Heart left ventricle (tissue), 16 donors: ENCODE data around the gene CDAN1. TPM values are rescaled to one million over a fixed set of nuclear protein-coding genes. Genes with fewer than 3 reads are reported as not detected.
"Not testable (repeated sequence)": the region's sequence is repeated elsewhere in the genome, so short reads cannot be mapped to it uniquely, and the experiment has no call there.

Experiments used
- ATAC-seq, 4 donors: fragments of 200-7000 bp; cut with Tn5 transposase; one replicate each; pipeline ENCODE4 v1.9.1; 2020 to 2022; ENCODE audit warnings: moderate library complexity in 4 of 4, mild to moderate bottlenecking in 3 of 4, moderate number of reproducible peaks in 1 of 4
- DNase-seq, 5 donors: peaks; one replicate each; pipeline ENCODE4 v3.0.0-alpha.2; 2020
- H3K27ac ChIP-seq, 12 donors: fragments of 200-600 bp; sonication (generic) in 4 of 12; one replicate each; pipeline versions ENCODE4 v1.5.0 to v1.8.0; 2016 to 2022; ENCODE audit warnings: mild to moderate bottlenecking in 2 of 12
- H3K27me3 ChIP-seq, 9 donors: fragments of 200-600 bp; sonication (generic) in 2 of 9; one replicate each; pipeline versions ENCODE4 v1.5.1 to v1.8.0; 2016 to 2022; ENCODE audit warnings: mild to moderate bottlenecking in 3 of 9
- H3K36me3 ChIP-seq, 9 donors: fragments of 200-600 bp; sonication (generic) in 2 of 9; one replicate each; pipeline versions ENCODE4 v1.5.0 to v1.8.0; 2018 to 2022; ENCODE audit warnings: mild to moderate bottlenecking in 2 of 9
- H3K4me1 ChIP-seq, 12 donors: fragments of 200-600 bp; sonication (generic) in 4 of 12; one replicate each; pipeline versions ENCODE4 v1.5.0 to v1.8.0; 2016 to 2022; ENCODE audit warnings: mild to moderate bottlenecking in 3 of 12
- H3K4me3 ChIP-seq, 12 donors: fragments of 200-600 bp; sonication (generic) in 4 of 12; one replicate each; pipeline versions ENCODE4 v1.5.0 to v1.8.0; 2017 to 2022; ENCODE audit warnings: mild to moderate bottlenecking in 9 of 12, moderate library complexity in 4 of 12
- H3K9me3 ChIP-seq, 12 donors: fragments of 200-600 bp; sonication (generic) in 4 of 12; one replicate each; pipeline versions ENCODE4 v1.5.0 to v1.8.0; 2016 to 2022; ENCODE audit warnings: mild to moderate bottlenecking in 1 of 12
- POLR2A ChIP-seq, 2 donors: fragments of 450-650 bp; IDR thresholded peaks; one replicate each; pipeline ENCODE4 v1.6.1; 2017; ENCODE audit warnings: antibody characterized with exemption in 2 of 2, mild to moderate bottlenecking in 2 of 2, moderate library complexity in 2 of 2
- WGBS, 4 donors: extraction: QIAGEN DNeasy Blood & Tissue Kit in 2 of 4; methylation state at CpG; one replicate each; pipeline versions ENCODE4 v1.1.5 to v1.1.7; 2013 to 2018; 5-methylcytosine and 5-hydroxymethylcytosine counted together
- intact Hi-C, 10 donors: fragments of 100-400 bp; cut with DNase I; formaldehyde crosslinking; loops; one replicate each; pipeline versions ENCODE4 v1.11.1 to v1.14.2; 2022
- polyA plus RNA-seq, 2 donors: library from polyadenylated mRNA; stranded (reverse); fragments of 200-250 nt; gene quantifications; one replicate each; pipeline ENCODE4 v1.2.3, GENCODE V29; 2013
- total RNA-seq, 9 donors: library from RNA; depleted of rRNA in 2 of 9; stranded (reverse); fragments of >200 nt in 2 of 9; fragmentation: NEBNext Ultra II Directional in 3 of 9; extraction: Animal tissue kit (Norgen Biotek cat#: 25700) in 3 of 9; gene quantifications; one replicate each; pipeline versions ENCODE4 v1.1.0 to v1.2.4, GENCODE V29; 2016 to 2023
- TF ChIP-seq, protein P1 (sequence below), 12 donors: fragments of 200-600 bp; sonication (generic) in 4 of 12; IDR thresholded peaks; one replicate each; pipeline versions ENCODE4 v1.5.0 to v1.8.0; 2018 to 2022; ENCODE audit warnings: antibody characterized with exemption in 12 of 12, mild to moderate bottlenecking in 5 of 12
- donor health status: ischemic (EF 13 %, LVEDD 7.1; RV severe dilation, severe dysfunction).
- donor health status: healthy with polysubstance abuse.
- donor health status: DM: no; HTN: yes; CAD: no.
- donor health status: DM: no; HTN: no; CAD: no.
- donor health status: ischemic (EF 25% LVEDD 6.9; RV normal size, moderate dysfunction).
- donor health status: ischemic (EF 25% LVEDD 5.7; RV mildly dilated, moderate dysfunction).
- donor health status: healthy.
- donor health status: DM: yes; HTN: yes; CAD: no.
- donor health status: ischemic (EF 35%, LVEDD 5.7; RV mildly dilated, moderate dysfunction).
- donor health status: nonischemic (EF 11% LVEDD 7.7; RV severe dilation, severe dysfunction).
- donor health status: DM: yes; HTN: yes; CAD: no.
- donor health status: PGD.
- donor health status: ischemic (EF 29% LVEDD 5.4; RV normal size, mild dysfunction).
- donor health status: nonischemic (EF 23%, LVEDD 6.1; RV moderate dilation, normal function).

CDAN1 gene
- total and polyA plus RNA-seq, 11 donors, result 4.3 to 6.9 (median 5.6) TPM

GRCh38 chr15:42775416-42775815, 38.5 kb upstream of the CDAN1 start:
- TF ChIP-seq, protein P1, sequence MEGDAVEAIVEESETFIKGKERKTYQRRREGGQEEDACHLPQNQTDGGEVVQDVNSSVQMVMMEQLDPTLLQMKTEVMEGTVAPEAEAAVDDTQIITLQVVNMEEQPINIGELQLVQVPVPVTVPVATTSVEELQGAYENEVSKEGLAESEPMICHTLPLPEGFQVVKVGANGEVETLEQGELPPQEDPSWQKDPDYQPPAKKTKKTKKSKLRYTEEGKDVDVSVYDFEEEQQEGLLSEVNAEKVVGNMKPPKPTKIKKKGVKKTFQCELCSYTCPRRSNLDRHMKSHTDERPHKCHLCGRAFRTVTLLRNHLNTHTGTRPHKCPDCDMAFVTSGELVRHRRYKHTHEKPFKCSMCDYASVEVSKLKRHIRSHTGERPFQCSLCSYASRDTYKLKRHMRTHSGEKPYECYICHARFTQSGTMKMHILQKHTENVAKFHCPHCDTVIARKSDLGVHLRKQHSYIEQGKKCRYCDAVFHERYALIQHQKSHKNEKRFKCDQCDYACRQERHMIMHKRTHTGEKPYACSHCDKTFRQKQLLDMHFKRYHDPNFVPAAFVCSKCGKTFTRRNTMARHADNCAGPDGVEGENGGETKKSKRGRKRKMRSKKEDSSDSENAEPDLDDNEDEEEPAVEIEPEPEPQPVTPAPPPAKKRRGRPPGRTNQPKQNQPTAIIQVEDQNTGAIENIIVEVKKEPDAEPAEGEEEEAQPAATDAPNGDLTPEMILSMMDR (IDR thresholded peaks at IDR 0.05), result no peak
- no peak for TF ChIP-seq POLR2A (IDR thresholded peaks at IDR 0.05)
- intact Hi-C loops, result no loop called here
- no peak for ATAC-seq

GRCh38 chr15:42772901-42773300, 36.0 kb upstream of the CDAN1 start:
- ATAC-seq (no peak), DNase-seq (no peak)
- Histone ChIP-seq H3K27ac (no peak overlapping the region), H3K4me1 (peaks cover 0 to 19% (median 5%) of the 10 kb centered on the region in 12 donors), H3K4me3 (no peak overlapping the region), H3K27me3 (no peaks in the 10 kb centered on the region), H3K36me3 (peaks cover 0 to 43% (median 37%) of the 10 kb centered on the region in 9 donors), H3K9me3 (peaks cover 0 to 3% (median 0%) of the 10 kb centered on the region in 12 donors)
- intact Hi-C loops, result no loop called here
- WGBS, 4 donors, result 89 to 100% (median 98%) methylated on average over 2 of the region's 2 CpGs
- TF ChIP-seq, protein P1 (IDR thresholded peaks at IDR 0.05), result no peak
- no peak for TF ChIP-seq POLR2A (IDR thresholded peaks at IDR 0.05)

More at GRCh38 chr15:42775416-42775815, 38.5 kb upstream of the CDAN1 start:
- Histone ChIP-seq H3K27ac (no peak overlapping the region), H3K9me3 (no peaks in the 10 kb centered on the region), H3K27me3 (no peaks in the 10 kb centered on the region), H3K36me3 (peaks cover 0 to 43% (median 37%) of the 10 kb centered on the region in 9 donors), H3K4me3 (no peak overlapping the region), H3K4me1 (peaks cover 0 to 19% (median 5%) of the 10 kb centered on the region in 12 donors)
- 83 to 88% (median 84%) methylated on average over 2 of the region's 2 CpGs for WGBS, 4 donors
- no peak for DNase-seq

DNA sequence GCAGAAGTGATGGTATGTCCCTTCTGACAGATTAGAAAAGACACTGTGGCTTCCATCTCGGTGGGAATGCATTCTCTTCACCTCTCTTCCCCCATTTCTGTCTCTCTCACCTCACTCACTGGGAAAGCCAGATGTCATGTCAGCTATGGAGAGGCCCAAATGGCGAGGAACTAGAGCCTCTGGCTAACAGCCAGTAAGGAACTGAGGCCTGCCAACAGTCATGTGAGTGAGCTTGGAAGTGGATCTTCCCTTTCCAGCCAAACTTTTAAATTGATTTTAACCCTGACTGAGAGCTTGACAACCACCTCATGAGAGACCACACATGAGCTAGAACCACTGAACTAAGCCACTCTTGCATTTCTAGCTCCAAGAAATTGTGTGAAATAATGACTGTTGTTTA, 35.2 kb upstream of the CDAN1 start:
- ATAC-seq (peak in 1 of 4 donors; percentile 26), DNase-seq (peak in 3 of 5 donors; percentile 18 to 51 (median 40))

GRCh38 chr15:42766109-42766508, 29.2 kb upstream of the CDAN1 start:
- ATAC-seq, intact Hi-C loops: not testable (repeated sequence)
- WGBS, 4 donors, result 86 to 98% (median 92%) methylated on average over 4 of the region's 4 CpGs

More for the DNA sequence above, 35.2 kb upstream of the CDAN1 start:
- TF ChIP-seq, protein P1 (IDR thresholded peaks at IDR 0.05), result no peak
- no peak for TF ChIP-seq POLR2A (IDR thresholded peaks at IDR 0.05)
- Histone ChIP-seq H3K9me3 (peaks cover 0 to 7% (median 0%) of the 10 kb centered on the region in 12 donors), H3K27ac (no peak overlapping the region), H3K27me3 (no peaks in the 10 kb centered on the region), H3K4me1 (peaks cover 0 to 19% (median 5%) of the 10 kb centered on the region in 12 donors), H3K4me3 (no peak overlapping the region), H3K36me3 (peaks cover 0 to 41% (median 37%) of the 10 kb centered on the region in 9 donors)
- intact Hi-C loops, result no loop called here
- 17 to 35% (median 27%) methylated on average over 2 of the region's 2 CpGs for WGBS, 4 donors

DNA sequence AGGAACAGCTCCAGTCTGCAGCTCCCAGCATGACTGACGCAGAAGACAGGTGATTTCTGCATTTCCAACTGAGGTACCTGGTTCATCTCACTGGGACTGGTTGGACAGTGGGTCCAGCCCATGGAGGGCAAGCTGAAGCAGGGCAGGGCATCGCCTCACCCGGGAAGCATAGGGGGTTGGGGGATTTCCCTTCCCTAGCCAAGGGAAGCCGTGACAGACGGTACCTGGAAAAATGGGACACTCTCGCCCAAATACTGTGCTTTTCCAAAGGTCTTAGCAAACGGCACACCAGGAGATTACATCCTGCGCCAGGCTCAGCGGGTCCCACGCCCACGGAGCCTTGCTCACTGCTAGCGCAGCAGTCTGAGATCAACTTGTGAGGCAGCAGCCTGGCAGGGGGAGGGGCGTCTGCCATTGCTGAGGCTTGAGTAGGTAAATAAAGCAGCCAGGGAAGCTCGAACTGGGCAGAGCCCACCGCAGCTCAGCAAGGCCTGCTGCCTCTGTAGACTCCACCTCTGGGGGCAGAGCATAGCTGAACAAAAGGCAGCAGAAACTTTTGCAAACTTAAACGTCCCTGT, 27.3 kb upstream of the CDAN1 start:
- Histone ChIP-seq H3K36me3 (peaks cover 0 to 15% (median 0%) of the 10 kb centered on the region in 9 donors), H3K9me3 (peaks cover 0 to 56% (median 19%) of the 10 kb centered on the region in 12 donors)
- H3K27me3 ChIP-seq, DNase-seq, H3K4me3 ChIP-seq, intact Hi-C loops, ATAC-seq, H3K27ac ChIP-seq, H3K4me1 ChIP-seq: not testable (repeated sequence)
- 79 to 88% (median 84%) methylated on average over 16 of the region's 16 CpGs for WGBS, 4 donors

More at GRCh38 chr15:42766109-42766508, 29.2 kb upstream of the CDAN1 start:
- not testable (repeated sequence) for DNase-seq, H3K27ac ChIP-seq, H3K27me3 ChIP-seq, H3K36me3 ChIP-seq, H3K4me1 ChIP-seq, H3K4me3 ChIP-seq
- peaks cover 0 to 39% (median 8%) of the 10 kb centered on the region in 12 donors for H3K9me3 ChIP-seq

GRCh38 chr15:42761813-42762212, 24.9 kb upstream of the CDAN1 start:
- H3K27ac ChIP-seq, H3K27me3 ChIP-seq, intact Hi-C loops, H3K4me1 ChIP-seq, DNase-seq, ATAC-seq, H3K4me3 ChIP-seq: not testable (repeated sequence)
- Histone ChIP-seq H3K36me3 (peaks cover 0 to 15% (median 0%) of the 10 kb centered on the region in 9 donors), H3K9me3 (peaks cover 0 to 48% (median 19%) of the 10 kb centered on the region in 12 donors)
- WGBS, 4 donors, result 83 to 93% (median 88%) methylated on average over 2 of the region's 2 CpGs
